GM12891 (cell line): Measurements from ENCODE around the gene TMEM239.

Source experiments
- PAX5 ChIP-seq: IDR thresholded peaks from 2 replicates; pipeline ENCODE4 v1.6.1; 2011; ENCODE audit warnings: low read length, moderate library complexity, mild to moderate bottlenecking; ENCODE audit not compliant: insufficient read depth, severe bottlenecking
- POLR2A ChIP-seq: IDR thresholded peaks from 2 replicates; pipeline ENCODE4 v1.6.1; 2011; ENCODE audit warnings: low read depth, low read length, control low read depth
- POLR2AphosphoS5 ChIP-seq: IDR thresholded peaks from 2 replicates; pipeline ENCODE4 v1.6.1; 2011; ENCODE audit warnings: low read depth, low read length, control low read depth
- POU2F2 ChIP-seq: IDR thresholded peaks from 2 replicates; pipeline ENCODE4 v1.6.1; 2011; ENCODE audit warnings: low read depth, mild to moderate bottlenecking, control low read depth, low read length, moderate library complexity
- SPI1 ChIP-seq: IDR thresholded peaks from 2 replicates; pipeline ENCODE4 v1.6.1; 2011; ENCODE audit warnings: low read depth, low read length, control low read depth
- TAF1 ChIP-seq: IDR thresholded peaks from 2 replicates; pipeline ENCODE4 v1.6.1; 2011; ENCODE audit warnings: low read depth, low read length, control low read depth

DNA sequence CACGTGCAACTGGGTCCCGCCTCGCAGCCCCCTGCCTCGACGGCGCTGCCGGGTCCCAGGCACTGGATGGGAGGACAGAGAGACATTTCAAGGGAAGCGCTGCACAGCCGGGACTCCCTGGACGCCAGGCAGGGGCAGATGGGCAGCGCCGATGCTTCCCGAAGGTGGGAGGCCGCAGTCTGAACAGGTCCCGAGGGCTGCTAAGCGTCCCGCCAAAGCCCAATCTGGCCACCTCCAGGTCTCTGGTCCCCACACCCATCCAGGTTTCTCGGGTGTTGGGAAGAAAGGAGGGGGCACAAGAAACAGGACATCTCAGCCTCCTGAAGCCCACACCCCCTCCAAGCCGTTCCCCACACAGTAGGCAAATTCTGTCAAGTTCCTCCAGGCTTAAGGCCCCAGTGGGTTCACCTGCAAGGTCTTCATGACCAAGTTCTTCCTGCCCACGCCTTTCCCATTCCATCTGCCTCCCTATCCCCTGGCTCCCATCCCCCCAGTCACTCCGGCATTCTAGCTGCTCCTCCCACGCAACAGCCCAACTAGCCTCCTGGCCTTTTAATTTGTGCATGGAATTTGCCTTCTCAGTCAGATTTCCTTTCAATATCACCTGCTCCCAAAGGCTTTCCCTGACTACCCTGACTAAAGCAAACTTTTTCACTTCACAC, 10.3 kb upstream of the TMEM239 start:
- TF ChIP-seq POLR2A: no peak
- TF ChIP-seq TAF1: no peak
- no peak for TF ChIP-seq POLR2AphosphoS5
- no peak for TF ChIP-seq PAX5
- no peak for TF ChIP-seq SPI1
- TF ChIP-seq POU2F2: no peak
